Type B pancreatic cell (in vitro differentiated cells): Measurements from ENCODE around the gene SCAI. TPM values are rescaled to one million over a fixed set of nuclear protein-coding genes. Genes with fewer than 3 reads are reported as not detected.
"Not testable (repeated sequence)": the region's sequence is repeated elsewhere in the genome, so short reads cannot be mapped to it uniquely, and the experiment has no call there.

Experiments
- DNase-seq: peaks from one replicate; pipeline ENCODE4 v3.0.0; 2021; ENCODE audit warnings: mixed read lengths; ENCODE audit not compliant: unreplicated experiment; ENCODE audit errors: extremely low spot score
- H3K27ac Mint-ChIP-seq: 2 replicates; pipeline ENCODE4 v1.8.0; 2021; ENCODE audit warnings: mild to moderate bottlenecking, mixed read lengths
- H3K27me3 Mint-ChIP-seq: 2 replicates; pipeline ENCODE4 v1.8.0; 2021; ENCODE audit warnings: mixed read lengths
- H3K36me3 Mint-ChIP-seq: 2 replicates; pipeline ENCODE4 v1.8.0; 2021; ENCODE audit warnings: mixed read lengths
- H3K4me1 Mint-ChIP-seq: one replicate; pipeline ENCODE4 v1.8.0; 2021; ENCODE audit warnings: mixed read lengths; ENCODE audit not compliant: unreplicated experiment
- H3K4me3 Mint-ChIP-seq: 2 replicates; pipeline ENCODE4 v1.8.0; 2021; ENCODE audit warnings: mild to moderate bottlenecking, mixed read lengths
- H3K9me3 Mint-ChIP-seq: 2 replicates; pipeline ENCODE4 v1.8.0; 2021; ENCODE audit warnings: mixed read lengths
- total RNA-seq: library from RNA; stranded (reverse); gene quantifications from 2 replicates; pipeline ENCODE4 v1.2.1, GENCODE V29; 2021; ENCODE audit warnings: low replicate concordance
- TF ChIP-seq, protein P1 (sequence below): fragments of 200-600 bp; sonication (generic); conservative IDR thresholded peaks from 2 replicates; pipeline ENCODE4 v1.5.0; 2021; ENCODE audit warnings: antibody characterized with exemption, mild to moderate bottlenecking

The SCAI gene
- total RNA-seq, 1 donor from 2014 or later: 12.8 TPM

DNA sequence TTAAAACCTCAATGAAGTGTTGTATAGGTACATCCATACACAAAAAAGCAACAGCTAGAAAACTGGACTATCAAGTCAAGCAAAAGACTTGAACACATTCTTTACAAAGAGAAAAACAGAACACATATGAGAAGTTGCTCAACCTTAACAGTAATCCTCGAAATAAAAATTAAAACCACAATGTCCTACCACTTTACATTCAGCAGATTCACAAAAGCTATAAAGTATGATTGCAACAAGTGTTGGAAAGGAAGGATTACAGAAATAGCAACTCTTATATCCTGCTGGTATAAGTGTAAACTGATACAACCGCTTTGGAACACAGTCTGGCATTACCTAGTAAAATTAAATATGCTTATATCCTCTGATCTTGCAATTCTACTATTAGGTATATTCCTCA is 173.9 kb downstream of the SCAI start:
- Mint-ChIP-seq H3K9me3 (no peaks in the 10 kb centered on the region), H3K27ac (no peak overlapping the region), H3K4me3 (no peak overlapping the region), H3K4me1 (no peaks in the 10 kb centered on the region), H3K36me3 (peaks cover 12% of the 10 kb centered on the region), H3K27me3 (no peaks in the 10 kb centered on the region)
- TF ChIP-seq, protein P1, sequence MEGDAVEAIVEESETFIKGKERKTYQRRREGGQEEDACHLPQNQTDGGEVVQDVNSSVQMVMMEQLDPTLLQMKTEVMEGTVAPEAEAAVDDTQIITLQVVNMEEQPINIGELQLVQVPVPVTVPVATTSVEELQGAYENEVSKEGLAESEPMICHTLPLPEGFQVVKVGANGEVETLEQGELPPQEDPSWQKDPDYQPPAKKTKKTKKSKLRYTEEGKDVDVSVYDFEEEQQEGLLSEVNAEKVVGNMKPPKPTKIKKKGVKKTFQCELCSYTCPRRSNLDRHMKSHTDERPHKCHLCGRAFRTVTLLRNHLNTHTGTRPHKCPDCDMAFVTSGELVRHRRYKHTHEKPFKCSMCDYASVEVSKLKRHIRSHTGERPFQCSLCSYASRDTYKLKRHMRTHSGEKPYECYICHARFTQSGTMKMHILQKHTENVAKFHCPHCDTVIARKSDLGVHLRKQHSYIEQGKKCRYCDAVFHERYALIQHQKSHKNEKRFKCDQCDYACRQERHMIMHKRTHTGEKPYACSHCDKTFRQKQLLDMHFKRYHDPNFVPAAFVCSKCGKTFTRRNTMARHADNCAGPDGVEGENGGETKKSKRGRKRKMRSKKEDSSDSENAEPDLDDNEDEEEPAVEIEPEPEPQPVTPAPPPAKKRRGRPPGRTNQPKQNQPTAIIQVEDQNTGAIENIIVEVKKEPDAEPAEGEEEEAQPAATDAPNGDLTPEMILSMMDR: no peak
- DNase-seq: no peak

DNA sequence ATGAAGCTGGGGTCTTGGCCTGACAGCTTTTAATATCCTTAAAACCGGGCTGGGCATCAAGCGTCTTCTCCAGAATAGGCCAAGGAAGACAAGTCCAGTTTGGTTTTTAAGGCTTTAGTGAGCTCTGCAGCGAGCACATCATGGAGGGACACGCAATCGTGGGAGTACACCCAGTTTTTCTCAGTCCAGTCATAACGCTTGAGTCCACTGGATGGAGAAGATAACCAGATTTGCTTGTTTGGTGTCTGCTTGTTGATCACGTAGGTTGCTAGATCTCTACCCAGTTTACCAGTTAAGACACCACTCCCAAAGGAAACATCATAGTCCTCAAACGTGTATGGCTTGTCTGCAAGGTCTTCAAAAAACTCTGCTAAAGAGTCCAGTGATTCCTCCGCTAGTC is 175.1 kb downstream of the SCAI start:
- H3K9me3 Mint-ChIP-seq: no peaks in the 10 kb centered on the region
- no peak overlapping the region for H3K27ac Mint-ChIP-seq
- no peak for DNase-seq
- no peaks in the 10 kb centered on the region for H3K27me3 Mint-ChIP-seq
- H3K36me3 Mint-ChIP-seq: peaks cover 19% of the 10 kb centered on the region
- H3K4me3 Mint-ChIP-seq: no peak overlapping the region
- TF ChIP-seq, protein P1: no peak
- H3K4me1 Mint-ChIP-seq: no peaks in the 10 kb centered on the region

DNA sequence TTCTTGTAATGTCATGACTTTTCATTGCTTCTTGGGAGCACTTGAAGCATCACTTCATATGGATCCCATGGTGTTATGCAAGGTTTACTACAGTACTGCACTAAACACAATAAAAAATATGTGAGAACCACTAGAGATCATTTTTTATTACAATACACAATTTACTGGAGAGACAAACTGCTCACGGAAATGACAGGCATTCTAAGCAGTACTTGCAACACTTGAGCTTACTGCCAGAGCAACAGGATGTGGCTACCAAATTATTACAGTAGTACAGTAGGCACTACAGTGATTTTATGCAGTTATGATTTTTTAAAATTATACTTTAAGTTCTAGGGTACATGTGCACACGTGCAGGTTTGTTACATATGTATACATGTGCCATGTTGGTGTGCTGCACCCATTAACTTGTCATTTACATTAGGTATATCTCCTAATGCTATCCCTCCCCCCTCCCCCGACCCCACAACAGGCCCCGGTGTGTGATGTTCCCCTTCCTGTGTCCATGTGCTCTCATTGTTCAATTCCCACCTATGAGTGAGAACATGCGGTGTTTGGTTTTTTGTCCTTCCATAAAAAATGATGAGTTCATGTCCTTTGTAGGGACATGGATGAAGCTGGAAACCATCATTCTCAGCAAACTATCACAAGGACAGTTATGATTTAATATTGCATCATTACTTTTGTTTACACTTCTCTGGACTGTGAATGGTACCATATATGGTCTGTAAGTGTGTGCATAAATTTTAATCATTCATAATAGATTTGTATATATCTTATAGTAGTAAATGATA is 177.4 kb downstream of the SCAI start:
- H3K36me3 Mint-ChIP-seq: peaks cover 10% of the 10 kb centered on the region
- not testable (repeated sequence) for DNase-seq, H3K27me3 Mint-ChIP-seq, H3K9me3 Mint-ChIP-seq, H3K4me3 Mint-ChIP-seq, H3K27ac Mint-ChIP-seq, H3K4me1 Mint-ChIP-seq

DNA sequence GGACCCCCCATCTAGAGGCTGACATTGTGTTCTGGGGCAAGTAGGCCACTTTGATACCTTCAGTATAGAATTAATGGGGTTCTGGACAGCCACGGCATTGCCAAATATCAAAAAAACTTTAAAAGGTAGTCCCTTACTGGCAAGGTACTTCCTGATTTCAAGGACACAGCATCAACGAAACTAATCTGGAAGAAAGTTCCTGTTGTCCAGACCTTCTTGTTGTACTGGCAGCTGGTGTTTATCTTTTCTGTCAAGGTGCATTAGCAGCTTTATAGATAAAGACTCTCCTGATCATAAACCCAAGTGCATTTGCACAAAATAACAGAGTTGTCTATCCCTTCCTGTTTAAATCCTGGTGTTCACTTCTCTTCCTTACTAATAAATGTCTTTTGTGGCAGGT is 178.7 kb downstream of the SCAI start:
- H3K4me1 Mint-ChIP-seq: no peaks in the 10 kb centered on the region

DNA sequence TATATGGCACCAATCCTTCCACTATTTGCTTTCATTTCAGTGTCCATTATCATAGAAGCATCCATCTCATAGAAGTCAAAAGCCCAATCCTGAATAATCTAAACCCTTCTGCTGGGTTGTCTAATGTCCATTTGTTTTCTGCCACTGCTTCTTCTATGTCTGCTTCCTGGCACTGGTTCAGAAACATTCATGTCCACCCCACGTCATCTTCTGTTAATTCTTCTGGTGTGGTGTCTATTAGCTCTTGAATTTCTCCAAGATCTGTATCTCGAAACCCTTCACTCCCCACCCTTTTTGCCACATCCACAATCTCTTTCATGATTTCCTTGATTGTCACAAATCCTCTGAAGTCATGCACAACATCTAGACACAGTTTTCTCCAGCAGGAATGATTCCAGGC is 179.3 kb downstream of the SCAI start:
- H3K4me1 Mint-ChIP-seq: no peaks in the 10 kb centered on the region
- no peaks in the 10 kb centered on the region for H3K9me3 Mint-ChIP-seq
- no peaks in the 10 kb centered on the region for H3K27me3 Mint-ChIP-seq
- H3K36me3 Mint-ChIP-seq: peaks cover 10% of the 10 kb centered on the region
- no peak overlapping the region for H3K4me3 Mint-ChIP-seq
- TF ChIP-seq, protein P1: no peak
- no peak overlapping the region for H3K27ac Mint-ChIP-seq
- no peak for DNase-seq

More for the DNA sequence above, 178.7 kb downstream of the SCAI start:
- Mint-ChIP-seq H3K9me3 (no peaks in the 10 kb centered on the region), H3K27ac (no peak overlapping the region), H3K27me3 (no peaks in the 10 kb centered on the region), H3K36me3 (peaks cover 10% of the 10 kb centered on the region), H3K4me3 (no peak overlapping the region)
- no peak for DNase-seq
- TF ChIP-seq, protein P1: no peak

DNA sequence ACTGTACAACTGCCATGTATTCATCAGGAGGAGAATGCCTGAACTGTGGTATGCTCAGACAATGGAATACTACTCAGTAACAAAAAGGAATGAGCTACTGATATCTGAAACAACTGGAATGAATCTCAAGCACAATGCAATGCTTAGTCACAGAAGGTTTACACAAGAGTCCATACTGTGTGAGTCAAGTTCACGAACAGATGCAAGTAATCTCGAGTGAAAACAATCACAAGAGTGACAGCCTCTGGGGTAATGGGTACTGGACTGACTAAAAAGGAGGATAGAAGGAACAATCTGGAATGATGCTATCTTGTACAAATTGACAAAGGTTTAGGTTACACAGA is 182.9 kb downstream of the SCAI start:
- H3K9me3 Mint-ChIP-seq: no peaks in the 10 kb centered on the region
- no peak overlapping the region for H3K27ac Mint-ChIP-seq
- TF ChIP-seq, protein P1: no peak
- H3K4me1 Mint-ChIP-seq: no peaks in the 10 kb centered on the region
- peaks cover 7% of the 10 kb centered on the region for H3K36me3 Mint-ChIP-seq
- H3K27me3 Mint-ChIP-seq: no peaks in the 10 kb centered on the region
- no peak for DNase-seq
- no peak overlapping the region for H3K4me3 Mint-ChIP-seq

DNA sequence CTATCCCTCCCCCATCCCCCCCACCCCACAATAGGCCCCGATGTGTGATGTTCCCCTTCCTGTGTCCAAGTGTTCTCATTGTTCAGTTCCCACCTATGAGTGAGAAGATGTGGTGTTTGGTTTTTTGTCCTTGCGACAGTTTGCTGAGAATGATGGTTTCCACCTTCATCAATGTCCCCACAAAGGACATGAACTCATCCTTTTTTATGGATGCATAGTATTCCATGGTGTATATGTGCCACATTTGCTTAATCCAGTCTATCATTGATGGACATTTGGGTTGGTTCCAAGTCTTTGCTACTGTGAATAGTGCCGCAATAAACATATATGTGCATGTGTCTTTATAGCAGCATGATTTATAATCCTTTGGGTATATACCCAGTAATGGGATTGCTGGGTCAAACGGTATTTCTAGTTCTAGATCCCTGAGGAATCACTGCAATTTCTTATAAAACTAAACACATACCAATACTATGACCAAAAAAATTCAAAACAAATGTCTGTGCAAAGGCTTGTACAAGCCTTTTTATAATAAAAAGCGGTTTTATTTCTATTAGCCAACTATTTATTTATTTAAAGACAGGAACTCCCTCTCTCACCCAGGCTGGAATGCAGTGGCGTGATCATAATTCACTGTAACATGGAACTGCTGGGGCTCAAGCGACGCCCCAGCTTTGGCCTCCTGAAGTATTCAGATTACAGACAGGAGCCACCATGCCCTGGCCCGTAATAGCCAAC is 183.5 kb downstream of the SCAI start:
- not testable (repeated sequence) for H3K27ac Mint-ChIP-seq, H3K36me3 Mint-ChIP-seq, H3K27me3 Mint-ChIP-seq, H3K4me1 Mint-ChIP-seq, DNase-seq, H3K9me3 Mint-ChIP-seq, H3K4me3 Mint-ChIP-seq
